Right renal pelvis (tissue), 4 donors: ENCODE measurements around the gene SKOR1. TPM values are rescaled to one million over a fixed set of nuclear protein-coding genes. Genes with fewer than 3 reads are reported as not detected.

Experiments used
- DNase-seq, 4 donors: peaks; one replicate each; pipeline ENCODE4 v3.0.0-alpha.2; 2013; ENCODE audit warnings: low read depth in 4 of 4, low spot score in 3 of 4, missing footprints in 1 of 4
- polyA plus RNA-seq, 4 donors: library from polyadenylated mRNA; unstranded; fragments of 120-200 nt; gene quantifications; one replicate each; pipeline ENCODE4 v1.2.1, GENCODE V29; 2013; ENCODE audit not compliant: insufficient read length in 4 of 4

The SKOR1 gene
- polyA plus RNA-seq, 4 donors, result 0.20 to 0.51 (median 0.45) TPM

DNA sequence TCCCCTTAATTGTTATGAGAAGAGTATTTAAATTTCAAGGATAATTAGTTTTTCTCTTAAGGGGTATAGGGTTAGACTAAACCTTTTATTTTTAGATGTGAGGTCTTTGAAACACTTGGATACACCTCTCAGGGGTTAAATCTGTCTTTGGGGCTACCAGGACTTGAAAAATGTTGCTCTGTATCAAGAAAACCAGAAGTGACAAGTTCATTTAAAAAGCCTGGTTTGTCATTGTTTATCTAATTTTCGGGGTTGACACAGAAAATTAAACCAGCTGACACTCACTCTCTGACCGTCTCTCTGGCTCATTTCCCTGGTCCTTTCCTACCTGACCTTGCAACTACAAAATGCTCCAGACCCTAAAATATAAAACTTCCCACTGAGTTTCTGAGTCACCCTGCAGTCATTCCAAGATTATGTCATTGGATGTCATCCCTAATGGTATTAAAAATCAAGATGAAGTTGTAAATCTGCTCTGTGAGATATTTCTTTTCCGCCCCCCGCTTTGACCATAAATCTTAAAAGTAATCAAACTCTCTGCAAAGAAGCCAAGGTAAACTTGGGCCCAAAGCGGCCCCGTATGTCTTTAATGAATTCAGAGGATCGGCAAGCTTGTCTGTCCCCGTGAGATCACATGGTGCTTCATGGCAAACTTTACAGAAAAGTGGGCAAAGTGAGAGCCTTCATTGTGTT is 32.9 kb upstream of the SKOR1 start:
- peak in 1 of 4 donors; percentile 33 for DNase-seq

DNA sequence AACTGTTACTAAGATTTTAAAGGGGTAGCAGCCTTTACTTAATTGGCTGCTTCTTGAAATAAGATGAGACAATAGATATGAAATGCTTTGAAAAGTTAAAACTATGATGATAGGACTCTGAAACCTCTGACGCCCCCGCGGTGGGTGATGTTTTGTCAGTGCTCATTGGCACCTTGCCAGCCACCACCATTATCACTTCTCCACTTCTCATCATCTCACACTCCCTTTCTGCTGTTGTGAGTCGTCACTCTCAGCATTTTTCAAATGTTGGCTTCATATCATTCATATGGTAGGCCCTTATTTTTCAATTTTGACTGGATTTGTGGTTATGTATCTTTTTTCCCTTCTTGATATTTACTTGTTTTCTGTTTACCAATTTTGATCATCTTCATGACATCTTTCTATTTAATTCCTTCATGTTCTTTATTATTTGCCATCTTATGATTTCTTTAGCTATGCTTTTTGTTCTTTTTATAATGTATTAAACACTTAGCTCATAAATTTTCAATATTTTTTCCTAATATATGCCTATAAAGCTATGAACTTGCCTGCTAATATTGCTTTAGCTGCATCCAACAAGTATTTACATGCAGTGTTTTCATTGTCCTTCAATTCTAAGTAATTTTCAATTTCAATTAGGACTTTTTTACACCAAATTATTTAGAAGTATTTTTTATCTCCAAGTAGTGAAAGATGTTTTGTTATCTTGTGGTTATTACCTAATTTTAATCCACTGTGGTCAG is 30.3 kb upstream of the SKOR1 start:
- no peak for DNase-seq

DNA sequence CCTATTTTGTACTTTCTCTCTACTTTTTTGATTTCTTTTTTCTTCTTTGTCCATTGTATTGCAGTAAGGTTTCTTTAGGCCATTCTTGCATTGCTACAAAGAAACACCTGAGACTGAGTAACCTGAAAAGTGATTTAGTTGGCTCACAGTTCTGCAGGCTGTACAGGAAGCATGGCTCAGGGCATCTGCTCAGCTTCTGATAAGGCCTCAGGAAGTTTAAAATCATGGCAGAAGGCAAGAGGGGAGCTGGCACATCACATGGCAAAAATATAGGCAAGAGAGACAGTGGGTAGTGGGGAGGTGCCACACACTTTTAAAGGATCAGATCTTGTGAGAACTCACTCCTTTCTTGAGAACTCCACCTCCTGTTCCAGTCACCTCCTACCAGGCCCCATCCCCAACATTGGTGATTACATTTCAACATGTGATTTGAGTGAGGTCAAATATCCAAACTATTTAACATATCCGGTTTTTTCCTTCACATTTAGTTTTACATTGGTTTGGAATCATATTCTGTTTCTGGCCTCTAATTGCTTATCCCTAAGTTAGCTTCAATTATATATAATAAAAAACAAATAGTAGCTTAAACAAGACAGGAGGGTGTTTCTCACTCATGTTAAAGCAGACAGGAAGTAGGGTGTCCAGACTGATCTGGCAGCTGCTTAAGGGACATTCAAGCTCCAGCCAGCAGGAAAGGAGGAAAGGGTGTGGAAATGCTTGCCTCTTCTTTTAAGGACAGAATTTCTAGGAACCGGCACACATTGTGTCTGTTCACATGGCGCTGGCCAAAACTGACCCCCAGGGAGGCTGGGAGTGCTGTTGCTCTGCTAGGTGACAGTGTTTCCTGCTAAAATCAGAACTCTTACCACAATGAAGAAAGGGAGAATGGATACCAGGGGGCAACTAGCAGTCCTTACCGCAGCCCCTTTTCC is 28.8 kb upstream of the SKOR1 start:
- DNase-seq, result no peak

DNA sequence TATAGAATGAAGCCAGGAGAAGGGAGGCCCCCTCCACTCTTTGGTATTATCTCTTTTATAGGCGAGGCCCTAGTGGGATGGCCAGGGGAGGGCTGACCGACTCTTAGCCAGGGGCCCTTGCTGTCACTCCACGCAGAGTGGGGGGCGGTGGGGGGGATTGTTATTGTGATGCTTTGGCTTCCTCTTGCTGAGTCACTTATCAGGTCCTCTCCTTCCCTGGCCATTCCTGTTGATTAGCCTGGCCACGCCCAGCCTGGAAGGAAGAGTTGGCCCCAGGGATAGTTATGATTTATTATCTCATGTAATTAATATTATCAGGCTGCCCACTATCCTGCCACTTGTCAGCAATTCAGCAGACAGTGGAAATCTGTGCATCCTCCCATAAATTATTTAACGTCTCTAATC is 25.5 kb upstream of the SKOR1 start:
- no peak for DNase-seq

GRCh38 chr15:67801142-67801541 is 24.2 kb upstream of the SKOR1 start:
- no peak for DNase-seq

- no peak for DNase-seq
These were observed 23.1 kb upstream of the SKOR1 start for GRCh38 chr15:67801926-67802914.

DNA sequence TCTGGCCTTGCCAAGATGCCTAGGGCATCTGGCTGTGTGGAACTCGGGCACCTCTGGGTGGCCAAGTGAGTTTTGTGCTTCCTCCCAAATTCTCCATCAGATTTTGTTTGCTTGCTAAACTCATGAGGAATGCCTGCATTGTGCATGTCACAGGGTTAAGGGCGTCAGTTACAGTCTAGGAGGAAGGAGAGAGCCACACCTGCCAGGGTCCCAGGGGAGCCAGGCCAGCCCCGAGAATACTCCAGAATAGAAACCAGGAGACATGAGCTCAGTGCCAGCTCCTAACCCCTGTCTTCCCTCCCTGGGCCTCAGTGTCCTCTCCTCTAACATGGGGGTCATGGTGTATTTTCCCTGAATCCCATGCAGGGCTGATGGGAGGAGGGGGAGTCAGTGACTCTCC is 22.0 kb upstream of the SKOR1 start:
- DNase-seq, result no peak

GRCh38 chr15:67803996-67804843 is 21.1 kb upstream of the SKOR1 start:
- DNase-seq, result no peak

- DNase-seq, result no peak
These were observed 20.2 kb upstream of the SKOR1 start for GRCh38 chr15:67805008-67805665.

- DNase-seq, result no peak
These were observed 19.4 kb upstream of the SKOR1 start for GRCh38 chr15:67805666-67806516.

GRCh38 chr15:67806536-67806935 is 18.8 kb upstream of the SKOR1 start:
- DNase-seq, result no peak

DNA sequence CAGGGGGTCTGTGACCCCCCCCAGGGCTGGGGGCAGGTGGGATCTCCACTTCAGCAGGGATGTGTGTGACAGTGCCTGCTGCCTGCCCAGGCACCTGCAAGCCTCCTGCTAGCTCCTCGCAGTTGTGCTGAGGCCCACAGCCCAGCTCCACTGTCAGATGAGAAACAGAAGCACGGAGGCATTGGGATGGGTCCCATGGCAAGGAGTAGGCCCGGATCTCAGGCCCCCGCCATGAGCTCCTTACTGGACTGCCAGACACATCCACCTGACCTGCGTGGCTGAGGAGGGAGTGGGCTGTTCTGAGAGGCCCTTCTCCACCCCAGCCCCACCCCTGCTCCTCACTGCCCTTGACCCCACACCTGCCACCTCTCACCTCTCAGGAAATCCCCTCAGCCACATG is 18.2 kb upstream of the SKOR1 start:
- DNase-seq, result no peak

DNA sequence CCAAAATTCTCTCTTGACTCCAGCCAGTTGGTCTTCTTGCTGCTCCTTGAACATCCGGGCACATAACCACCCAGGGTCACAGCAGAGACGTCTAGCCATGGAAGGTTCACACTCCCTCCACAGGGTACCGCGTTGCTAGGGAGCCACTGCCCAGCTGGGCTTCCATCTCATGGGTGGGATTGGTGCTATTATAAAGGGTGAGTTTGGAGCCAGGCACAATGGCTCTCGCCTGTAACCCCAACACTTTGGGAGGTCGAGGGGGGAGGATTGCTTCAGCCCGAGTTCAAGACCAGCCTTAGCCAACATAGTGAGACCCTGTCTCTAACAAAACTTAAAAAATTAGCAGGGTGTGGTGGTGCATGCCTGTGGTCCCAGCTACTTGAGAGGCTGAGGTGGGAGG is 17.5 kb upstream of the SKOR1 start:
- DNase-seq, result no peak

DNA sequence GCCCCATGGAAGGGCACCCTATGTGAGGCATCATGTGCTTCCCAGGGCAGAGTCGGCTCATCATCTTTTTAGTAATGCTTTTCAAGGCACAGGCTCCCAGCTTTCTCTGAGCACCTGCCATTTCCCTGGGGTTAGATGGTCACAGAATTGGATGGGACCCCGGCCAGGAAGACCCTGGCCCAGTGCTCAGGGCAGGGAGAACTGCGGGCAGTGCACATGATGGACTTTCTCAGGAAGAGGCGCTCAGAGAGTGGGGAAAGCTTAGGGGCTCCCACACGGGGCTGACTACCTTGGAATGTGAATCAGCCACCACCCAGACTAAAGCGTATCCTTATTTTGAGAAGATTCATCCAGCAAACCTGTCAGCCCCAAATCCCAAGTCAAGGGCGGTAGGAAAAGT is 16.5 kb upstream of the SKOR1 start:
- DNase-seq, result no peak

DNA sequence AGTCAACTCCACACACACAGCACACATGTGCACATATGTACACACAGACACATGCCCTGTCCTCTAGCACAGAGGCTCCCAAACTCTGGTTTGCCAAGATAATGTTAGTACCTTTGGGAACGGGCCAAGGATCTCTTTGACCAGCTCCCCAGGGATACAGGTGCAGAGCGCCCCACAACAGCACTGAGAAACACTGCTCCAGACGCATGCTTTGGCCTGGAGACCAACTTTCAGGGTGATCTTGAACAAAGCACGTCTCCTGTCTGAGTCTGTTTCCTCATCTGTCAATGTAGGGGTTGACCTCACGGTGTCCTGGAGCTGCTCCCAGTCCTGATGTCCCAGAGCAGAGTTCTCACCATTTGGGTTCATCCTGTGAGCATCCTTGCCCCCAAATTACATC is 15.9 kb upstream of the SKOR1 start:
- no peak for DNase-seq

GRCh38 chr15:67809866-67810265 is 15.4 kb upstream of the SKOR1 start:
- DNase-seq, result no peak

DNA sequence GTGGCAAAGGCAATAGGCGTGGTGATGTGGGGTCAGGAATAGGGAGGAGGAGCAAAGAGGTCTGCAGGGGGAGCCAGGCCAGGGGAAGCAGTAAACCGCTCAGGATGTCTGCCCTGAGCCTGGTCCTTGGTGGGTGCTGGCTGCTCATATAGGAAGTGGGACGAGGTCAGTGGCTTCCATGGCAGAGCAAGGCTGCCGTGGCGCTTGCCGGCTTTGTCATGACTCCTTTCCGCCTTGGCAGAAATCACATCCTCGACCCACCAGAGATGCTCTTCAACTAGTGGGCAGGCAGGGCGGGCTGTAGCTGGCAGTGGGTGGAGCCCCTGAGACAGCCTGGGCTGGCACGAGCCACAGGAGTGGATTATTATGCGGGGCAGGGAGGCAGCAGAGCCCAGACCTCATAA is 13.1 kb upstream of the SKOR1 start:
- no peak for DNase-seq
